H1 (cell line): ENCODE data around the gene VSTM2L. TPM values are rescaled to one million over a fixed set of nuclear protein-coding genes. Genes with fewer than 3 reads are reported as not detected.

ENCODE experiments used
- CTCF ChIA-PET: fragments of 300-600 bp; sonication (Branson Sonifier 250); formaldehyde crosslinking; loops from one replicate; lab custom pipeline; 2021; ENCODE audit not compliant: partially characterized antibody; lab: Charles Lee
- POLR2A ChIA-PET: fragments of 300-600 bp; sonication (Branson Sonifier 250); formaldehyde crosslinking; loops from one replicate; lab custom pipeline; 2021; ENCODE audit warnings: inconsistent platforms; ENCODE audit not compliant: partially characterized antibody; lab: Charles Lee
- DNase-seq, 2 experiments: peaks; one replicate each; pipeline versions ENCODE4 v3.0.0 to v3.0.0-alpha.2; 2010 to 2022; ENCODE audit warnings: low spot score in 2 of 2, low read depth in 1 of 2, mixed read lengths in 1 of 2
- FAIRE-seq: peaks from 2 replicates; lab custom pipeline; 2011; peaks lifted over from hg19 to GRCh38; lab: Jason Lieb, UNC
- H2AFZ ChIP-seq: 2 replicates; pipeline ENCODE4 v1.8.1; 2012; ENCODE audit warnings: low read length, inconsistent platforms
- H2AK5ac ChIP-seq: 2 replicates; pipeline ENCODE4 v1.6.1; 2013; ENCODE audit warnings: low read depth, low read length
- H2BK120ac ChIP-seq: replicated peaks from 2 replicates; pipeline ENCODE3; 2013; ENCODE audit warnings: low read depth, low read length, inconsistent platforms
- H2BK12ac ChIP-seq: 2 replicates; pipeline ENCODE4 v1.6.1; 2013; ENCODE audit warnings: low read depth, low read length
- H2BK15ac ChIP-seq: 2 replicates; pipeline ENCODE4 v1.6.1; 2013; ENCODE audit warnings: low read length
- H2BK20ac ChIP-seq: 2 replicates; pipeline ENCODE4 v1.6.1; 2013; ENCODE audit warnings: low read length
- H2BK5ac ChIP-seq: 2 replicates; pipeline ENCODE4 v1.6.1; 2013; ENCODE audit warnings: low read depth, low read length
- H3K14ac ChIP-seq: 2 replicates; pipeline ENCODE4 v1.6.1; 2013; ENCODE audit warnings: inconsistent platforms; ENCODE audit not compliant: insufficient read length
- H3K18ac ChIP-seq: 2 replicates; pipeline ENCODE4 v1.6.1; 2013; ENCODE audit warnings: low read length; ENCODE audit errors: extremely low read depth
- H3K23ac ChIP-seq: 2 replicates; pipeline ENCODE4 v1.6.1; 2013; ENCODE audit warnings: inconsistent platforms; ENCODE audit not compliant: insufficient read length
- H3K23me2 ChIP-seq: 2 replicates; pipeline ENCODE4 v1.6.1; 2013; ENCODE audit warnings: low read depth, low read length
- H3K27ac ChIP-seq: 2 replicates; pipeline ENCODE4 v1.6.1; 2011; ENCODE audit warnings: low read depth, low read length, inconsistent platforms
- H3K27me3 ChIP-seq, 4 experiments: replicated peaks in 1 of 4; 1 replicate in 1 of 4; 2 replicates in 3 of 4; pipeline versions ENCODE4 v1.6.1 to v1.8.1; 2011 to 2013; ENCODE audit warnings: low read length in 3 of 4, mild to moderate bottlenecking in 3 of 4, inconsistent platforms in 2 of 4, mixed read lengths in 2 of 4, moderate library complexity in 1 of 4; ENCODE audit not compliant: control insufficient read depth in 3 of 4, insufficient read depth in 3 of 4; ENCODE audit errors: extremely low read depth in 1 of 4
- H3K36me3 ChIP-seq, 4 experiments: 2 replicates each; pipeline versions ENCODE4 v1.6.1 to v1.8.1; 2011 to 2013; ENCODE audit warnings: mild to moderate bottlenecking in 4 of 4, low read length in 3 of 4, moderate library complexity in 2 of 4, control low read depth in 1 of 4, inconsistent platforms in 1 of 4; ENCODE audit not compliant: insufficient read depth in 4 of 4, control insufficient read depth in 2 of 4
- H3K4ac ChIP-seq: replicated peaks from 2 replicates; pipeline ENCODE3; 2013; ENCODE audit warnings: low read length, low read depth, mixed read lengths, inconsistent platforms; ENCODE audit not compliant: insufficient read length
- H3K4me1 ChIP-seq, 4 experiments: replicated peaks in 1 of 4; 1 replicate in 1 of 4; 2 replicates in 3 of 4; pipeline versions ENCODE4 v1.6.1 to v1.8.1; 2011 to 2013; ENCODE audit warnings: low read length in 3 of 4, inconsistent platforms in 2 of 4, mixed read lengths in 1 of 4; ENCODE audit not compliant: insufficient read depth in 4 of 4, control insufficient read depth in 3 of 4
- H3K4me2 ChIP-seq, 2 experiments: 2 replicates each; pipeline versions ENCODE4 v1.6.1 to v1.8.1; 2011 to 2013; ENCODE audit warnings: low read depth in 2 of 2, low read length in 2 of 2, control low read depth in 1 of 2, inconsistent platforms in 1 of 2, mild to moderate bottlenecking in 1 of 2; ENCODE audit not compliant: insufficient read depth in 1 of 2
- H3K4me3 ChIP-seq, 4 experiments: fragments of 200-600, 300-600 bp in 1 of 4; sonication (generic), shearing (Covaris generic), sonication (Bioruptor Twin) in 1 of 4; 2 replicates each; pipeline versions ENCODE4 v1.5.1 to v1.8.1; 2011 to 2016; ENCODE audit warnings: low read length in 4 of 4, low read depth in 3 of 4, control low read depth in 2 of 4, inconsistent platforms in 2 of 4, mild to moderate bottlenecking in 2 of 4, mixed read lengths in 1 of 4, moderate library complexity in 1 of 4; ENCODE audit not compliant: insufficient read depth in 2 of 4; ENCODE audit errors: extremely low read depth in 1 of 4
- H3K56ac ChIP-seq: replicated peaks from 2 replicates; pipeline ENCODE3; 2013; ENCODE audit warnings: low read depth, mild to moderate bottlenecking, mixed read lengths, low read length, inconsistent platforms; ENCODE audit not compliant: insufficient read length
- H3K79me1 ChIP-seq: 2 replicates; pipeline ENCODE4 v1.6.1; 2013; ENCODE audit warnings: low read depth, low read length, control low read depth
- H3K79me2 ChIP-seq, 2 experiments: 2 replicates each; pipeline versions ENCODE4 v1.6.1 to v1.8.1; 2012 to 2013; ENCODE audit warnings: low read length in 2 of 2, mild to moderate bottlenecking in 2 of 2, inconsistent platforms in 1 of 2; ENCODE audit not compliant: insufficient read depth in 2 of 2, control insufficient read depth in 1 of 2
- H3K9ac ChIP-seq, 4 experiments: replicated peaks in 1 of 4; 1 replicate in 1 of 4; 2 replicates in 3 of 4; pipeline versions ENCODE4 v1.6.1 to v1.8.1; 2011 to 2013; ENCODE audit warnings: low read depth in 3 of 4, low read length in 3 of 4, control low read depth in 2 of 4, mild to moderate bottlenecking in 2 of 4, moderate library complexity in 2 of 4, inconsistent platforms in 1 of 4; ENCODE audit errors: extremely low read depth in 1 of 4
- H3K9me3 ChIP-seq, 2 experiments: 2 replicates each; pipeline versions ENCODE4 v1.6.1 to v1.8.1; 2012 to 2013; ENCODE audit warnings: mild to moderate bottlenecking in 2 of 2, moderate library complexity in 2 of 2, control low read depth in 1 of 2, inconsistent platforms in 1 of 2, low read depth in 1 of 2, low read length in 1 of 2, mixed read lengths in 1 of 2; ENCODE audit not compliant: insufficient read depth in 2 of 2
- H4K20me1 ChIP-seq, 2 experiments: replicated peaks in 1 of 2; 2 replicates each; pipeline versions ENCODE3 to v1.8.1; 2011 to 2013; ENCODE audit warnings: inconsistent platforms in 2 of 2, low read length in 2 of 2, mild to moderate bottlenecking in 1 of 2; ENCODE audit not compliant: insufficient read depth in 2 of 2, control insufficient read depth in 1 of 2
- H4K5ac ChIP-seq: 2 replicates; pipeline ENCODE4 v1.6.1; 2013; ENCODE audit warnings: low read length, low read depth, mixed read lengths, inconsistent platforms; ENCODE audit not compliant: insufficient read length
- H4K8ac ChIP-seq: 2 replicates; pipeline ENCODE4 v1.8.0; 2013; ENCODE audit warnings: mild to moderate bottlenecking, moderate library complexity, low read length, inconsistent platforms; ENCODE audit not compliant: insufficient read depth; ENCODE audit errors: extremely low read depth
- H4K91ac ChIP-seq: replicated peaks from 2 replicates; pipeline ENCODE3; 2013; ENCODE audit warnings: low read length, mixed read lengths, inconsistent platforms; ENCODE audit not compliant: insufficient read length
- CBX5 ChIP-seq: fragments of 300-800, 300-1000 bp; sonication (generic); IDR thresholded peaks from 2 replicates; pipeline ENCODE4 v1.7.1; 2016; ENCODE audit warnings: antibody characterized with exemption, low read length, low read depth
- CEBPB ChIP-seq: IDR thresholded peaks from 2 replicates; pipeline ENCODE4 v1.6.1; 2012; ENCODE audit warnings: low read depth, low read length
- EP300 ChIP-seq, 2 experiments: IDR thresholded peaks; 1 replicate in 1 of 2; 2 replicates in 1 of 2; pipeline ENCODE4 v1.6.1; 2011 to 2012; ENCODE audit warnings: low read depth in 2 of 2, low read length in 2 of 2, mild to moderate bottlenecking in 2 of 2, borderline replicate concordance in 1 of 2, inconsistent platforms in 1 of 2, moderate library complexity in 1 of 2
- NRF1 ChIP-seq: IDR thresholded peaks from 2 replicates; pipeline ENCODE4 v1.6.1; 2011; ENCODE audit warnings: mild to moderate bottlenecking, low read depth, low read length, improper control_type of control experiment
- SUZ12 ChIP-seq: fragments of 200-600 bp; sonication (generic); IDR thresholded peaks from 2 replicates; pipeline ENCODE4 v1.6.1; 2012; ENCODE audit warnings: mild to moderate bottlenecking, inconsistent platforms, low read length, moderate library complexity, mixed read lengths
- WGBS, 2 experiments: shearing (Covaris generic) in 1 of 2; methylation state at CpG; one replicate each; pipeline versions ENCODE4 v1.1.6 to v1.1.7; 2013 to 2015; ENCODE audit warnings: low lambda C conversion rate in 2 of 2, mixed read lengths in 2 of 2, inconsistent platforms in 1 of 2, low coverage in 1 of 2, missing lambda C conversion rate in 1 of 2; ENCODE audit not compliant: insufficient replicate concordance in 2 of 2, insufficient coverage in 1 of 2, insufficient read length in 1 of 2; ENCODE audit errors: extremely low coverage in 1 of 2, missing lambda C conversion rate in 1 of 2; 5-methylcytosine and 5-hydroxymethylcytosine counted together
- polyA plus RNA-seq, 7 experiments: library from polyadenylated mRNA; depleted of rRNA in 3 of 7; stranded (reverse) in 5 of 7; unstranded in 2 of 7; fragments of >200 nt in 5 of 7; fragments of 200-250 nt in 2 of 7; gene quantifications; 1 replicate in 5 of 7; 2 replicates in 1 of 7; 4 replicates in 1 of 7; pipeline versions ENCODE4 v1.2.1 to v1.2.3, GENCODE V29; 2011 to 2013; ENCODE audit warnings: missing spikeins in 2 of 7, mixed read lengths in 2 of 7
- total RNA-seq: library from RNA; stranded (reverse); fragmentation: NEBNext Ultra II Directional; extraction: Animal tissue kit (Norgen Biotek cat#: 25700); gene quantifications from 2 replicates; pipeline ENCODE4 v1.2.1, GENCODE V29; 2021

The VSTM2L gene
- total and polyA plus RNA-seq, 2 of the 8 experiments (the other 6 are each of a cell fraction or from before 2014, with no cell fraction given), result 1.3 to 3.2 TPM

DNA sequence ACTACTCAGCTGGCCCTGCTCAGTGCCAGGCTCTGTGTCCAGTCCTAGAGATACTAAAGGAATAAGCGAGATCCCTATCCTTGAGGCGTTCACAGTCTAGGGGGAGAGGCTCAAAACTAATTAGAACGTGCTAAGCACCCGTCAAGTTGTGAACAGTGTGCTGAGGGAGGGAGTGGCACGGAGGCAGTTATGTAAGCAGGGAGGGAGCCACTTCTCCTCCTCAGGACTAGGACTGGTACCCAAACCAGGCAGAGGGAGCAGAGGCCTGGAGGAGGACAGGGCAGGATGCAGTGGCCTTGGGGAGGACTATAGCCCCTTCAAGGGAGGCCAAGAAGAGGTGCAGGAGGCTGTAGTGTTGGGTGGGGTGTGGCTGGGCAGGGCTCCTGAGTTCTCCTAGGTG is 39.6 kb upstream of the VSTM2L start:
- Histone ChIP-seq H4K91ac (no peak overlapping the region), H3K23me2 (no peaks in the 10 kb centered on the region), H3K4me2 (no peak overlapping the region), H3K4me3 (no peak overlapping the region), H3K56ac (no peak overlapping the region), H2BK12ac (no peak overlapping the region), H3K79me2 (no peaks in the 10 kb centered on the region), H3K27me3 (no peaks in the 10 kb centered on the region), H4K20me1 (no peaks in the 10 kb centered on the region), H2BK20ac (no peak overlapping the region), H2AFZ (no peak overlapping the region), H3K79me1 (no peaks in the 10 kb centered on the region; the same call in 1 of the 2 replicates), H3K4ac (no peak overlapping the region), H2BK120ac (no peak overlapping the region), H2BK5ac (no peak overlapping the region), H3K36me3 (peaks cover 0 to 5% (median 3%) of the 10 kb centered on the region in 4 experiments; a peak in 3 of 8 replicates), H3K14ac (no peak overlapping the region), H4K5ac (no peak overlapping the region), H3K18ac (no peak overlapping the region), H3K9me3 (no peaks in the 10 kb centered on the region), H3K27ac (no peak overlapping the region), H3K23ac (no peak overlapping the region), H3K9ac (no peak overlapping the region), H2BK15ac (no peak overlapping the region), H2AK5ac (no peak overlapping the region), H3K4me1 (peaks cover 0 to 4% (median 1%) of the 10 kb centered on the region in 4 experiments; a peak in 5 of 7 replicates), H4K8ac (no peak overlapping the region)
- no peak for DNase-seq
- 88% methylated on average over 5 of the region's 5 CpGs; no CpG with 5 or more reads in 1 of the 2 experiments for WGBS, 2 experiments
- ChIA-PET CTCF (interaction anchor here (0.9 to 1.2 kb wide), 2 partner anchors 298 to 358 kb away, joined by 3 read pairs; no protein-coding TSS in a partner anchor), POLR2A (no interaction called here)
- FAIRE-seq, result no peak
- no peak for TF ChIP-seq NRF1
- no peak for TF ChIP-seq SUZ12
- no peak for TF ChIP-seq CEBPB
- no peak for TF ChIP-seq EP300 (IDR thresholded peaks at IDR 0.05; ENCODE audit: borderline replicate concordance in 1 of 2, low read depth in 2 of 2, low read length in 2 of 2)
- no peak for TF ChIP-seq CBX5
